Activated T-cell treated with anti-CD3 and anti-CD28 coated beads for 4 hours (primary cell): ENCODE data around the gene TMPRSS11B.
"Not testable (repeated sequence)": the region's sequence is repeated elsewhere in the genome, so short reads cannot be mapped to it uniquely, and the experiment has no call there.

ENCODE experiments used
- DNase-seq: peaks from one replicate; pipeline ENCODE4 v3.0.0-alpha.2; 2020

TMPRSS11B gene, protein sequence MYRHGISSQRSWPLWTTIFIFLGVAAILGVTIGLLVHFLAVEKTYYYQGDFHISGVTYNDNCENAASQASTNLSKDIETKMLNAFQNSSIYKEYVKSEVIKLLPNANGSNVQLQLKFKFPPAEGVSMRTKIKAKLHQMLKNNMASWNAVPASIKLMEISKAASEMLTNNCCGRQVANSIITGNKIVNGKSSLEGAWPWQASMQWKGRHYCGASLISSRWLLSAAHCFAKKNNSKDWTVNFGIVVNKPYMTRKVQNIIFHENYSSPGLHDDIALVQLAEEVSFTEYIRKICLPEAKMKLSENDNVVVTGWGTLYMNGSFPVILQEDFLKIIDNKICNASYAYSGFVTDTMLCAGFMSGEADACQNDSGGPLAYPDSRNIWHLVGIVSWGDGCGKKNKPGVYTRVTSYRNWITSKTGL

GRCh38 chr4:68245594-68245993 is at the start of gene TMPRSS11B:
Gene TMPRSS11B (minus strand): TSS chr4:68245694. CDS start chr4:68245558, 136 bp downstream.
- DNase-seq: no peak

- no peak for DNase-seq
Observed at GRCh38 chr4:68291256-68291655, 45.8 kb upstream of the TMPRSS11B start.

GRCh38 chr4:68288393-68288740 is 42.9 kb upstream of the TMPRSS11B start:
- DNase-seq: no peak

GRCh38 chr4:68287704-68288392 is 42.4 kb upstream of the TMPRSS11B start:
- no peak for DNase-seq

DNA sequence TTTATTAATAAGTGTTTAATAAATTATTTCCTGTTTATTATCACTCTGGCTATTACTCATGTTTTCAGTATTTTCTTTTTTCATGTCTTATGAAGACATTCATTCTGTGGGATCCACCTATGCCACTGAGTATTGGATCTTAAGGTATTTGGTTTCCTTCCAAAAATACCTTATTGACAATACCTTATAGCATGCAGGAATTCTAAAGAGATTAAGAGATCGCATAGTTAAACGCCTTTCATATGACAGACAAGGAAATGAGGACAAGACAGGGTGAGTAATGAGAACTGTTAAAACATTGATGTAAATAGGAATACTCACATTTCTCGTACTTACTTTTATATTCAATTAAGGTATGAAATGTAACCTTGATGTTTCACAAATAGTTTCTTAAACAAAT is 38.2 kb upstream of the TMPRSS11B start:
- no peak for DNase-seq

GRCh38 chr4:68283095-68283494 is 37.6 kb upstream of the TMPRSS11B start:
- no peak for DNase-seq

DNA sequence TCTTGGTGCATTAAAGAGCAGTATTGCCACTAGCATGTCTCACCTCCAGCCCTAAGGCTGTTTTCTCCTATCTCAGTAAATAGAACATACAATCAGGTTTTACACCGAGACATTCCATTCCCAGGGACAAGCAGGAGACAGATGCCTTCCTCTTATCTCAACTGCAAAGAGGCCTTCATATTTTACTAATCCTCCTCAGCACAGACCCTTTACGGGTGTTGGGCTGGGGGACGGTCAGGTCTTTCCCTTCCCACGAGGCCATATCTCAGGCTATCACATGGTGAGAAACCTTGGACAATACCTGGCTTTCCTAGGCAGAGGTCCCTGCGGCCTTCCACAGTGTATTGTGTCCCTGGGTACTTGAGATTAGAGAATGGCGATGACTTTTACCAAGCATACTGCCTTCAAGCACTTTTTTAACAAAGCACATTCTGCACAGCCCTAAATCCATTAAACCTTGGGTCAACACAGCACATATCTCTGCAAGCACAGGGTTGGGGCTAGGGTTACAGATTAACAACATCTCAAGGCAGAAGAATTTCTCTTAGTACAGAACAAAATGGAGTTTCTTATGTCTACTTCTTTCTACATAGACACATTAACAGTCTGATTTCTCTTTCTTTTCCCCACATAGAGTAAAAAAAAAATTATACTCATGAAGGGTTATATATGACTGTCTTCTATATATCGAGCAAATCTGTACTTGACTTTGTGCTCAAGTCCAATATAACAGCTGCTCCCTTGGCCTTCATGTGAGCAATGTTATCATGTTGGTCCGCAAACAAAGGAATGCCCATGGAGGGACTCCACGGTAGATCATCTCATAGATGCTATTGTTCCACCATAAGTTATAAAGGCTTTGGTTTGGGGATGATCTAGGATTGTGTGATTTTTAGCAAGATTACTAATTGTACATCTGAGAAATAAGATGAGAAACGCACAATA is 36.6 kb upstream of the TMPRSS11B start:
- not testable (repeated sequence) for DNase-seq

DNA sequence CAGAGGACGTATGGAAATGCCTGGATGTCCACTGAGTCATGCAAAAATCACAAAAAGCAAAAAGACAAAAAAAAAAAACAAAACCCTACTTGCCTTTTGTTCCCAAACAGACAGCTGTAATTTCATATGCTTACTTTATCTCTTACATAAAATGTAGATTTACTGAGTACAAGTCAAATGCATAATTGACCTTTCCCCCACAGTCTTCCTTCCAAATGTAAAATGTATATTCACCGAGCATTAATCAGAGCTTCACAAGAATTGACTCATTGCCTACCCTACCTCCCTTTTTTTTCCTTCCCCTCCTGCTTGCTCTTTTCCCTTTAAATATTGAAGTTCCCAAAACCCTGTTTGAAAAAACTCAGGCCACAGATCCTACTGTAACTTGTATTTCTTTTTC is 32.5 kb upstream of the TMPRSS11B start:
- DNase-seq: no peak

GRCh38 chr4:68277627-68278026 is 32.1 kb upstream of the TMPRSS11B start:
- no peak for DNase-seq

DNA sequence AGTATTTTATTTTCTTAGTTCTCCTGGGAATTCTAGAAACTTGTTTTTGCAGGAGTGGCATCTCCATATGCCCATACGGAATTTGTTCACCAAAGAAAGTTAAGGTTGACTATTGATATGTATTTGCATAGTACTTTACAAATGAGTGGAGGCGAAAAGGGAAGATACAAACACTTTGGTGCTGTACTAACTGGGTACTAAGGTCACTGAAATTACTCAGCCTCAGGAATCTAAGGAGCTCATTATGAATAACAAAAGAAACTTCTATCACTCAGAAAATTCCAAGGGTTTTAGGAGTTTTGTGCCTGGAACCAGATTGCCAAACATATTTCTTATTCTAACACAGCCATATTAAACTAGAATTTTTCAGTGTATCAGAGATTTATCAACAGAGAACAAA is 27.4 kb upstream of the TMPRSS11B start:
- DNase-seq: no peak

DNA sequence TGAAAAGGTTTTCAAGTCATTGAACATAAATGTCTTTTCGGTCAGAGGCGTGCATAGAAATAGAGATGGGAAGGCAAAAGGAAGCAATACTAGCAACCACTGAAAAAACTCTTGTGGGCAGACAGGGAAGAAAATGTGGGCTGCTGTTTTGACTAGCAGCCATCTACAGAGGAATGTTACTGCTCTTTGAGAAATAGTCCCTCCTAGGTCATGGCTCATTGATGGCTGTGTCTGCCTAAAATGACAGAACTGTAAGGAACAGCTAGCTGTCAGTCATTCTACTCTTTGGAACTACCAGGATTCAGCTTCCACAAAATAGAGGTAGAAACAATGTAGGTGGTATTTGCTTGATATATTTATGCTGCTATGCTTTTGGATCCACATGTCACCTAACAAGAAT is 26.9 kb upstream of the TMPRSS11B start:
- no peak for DNase-seq

DNA sequence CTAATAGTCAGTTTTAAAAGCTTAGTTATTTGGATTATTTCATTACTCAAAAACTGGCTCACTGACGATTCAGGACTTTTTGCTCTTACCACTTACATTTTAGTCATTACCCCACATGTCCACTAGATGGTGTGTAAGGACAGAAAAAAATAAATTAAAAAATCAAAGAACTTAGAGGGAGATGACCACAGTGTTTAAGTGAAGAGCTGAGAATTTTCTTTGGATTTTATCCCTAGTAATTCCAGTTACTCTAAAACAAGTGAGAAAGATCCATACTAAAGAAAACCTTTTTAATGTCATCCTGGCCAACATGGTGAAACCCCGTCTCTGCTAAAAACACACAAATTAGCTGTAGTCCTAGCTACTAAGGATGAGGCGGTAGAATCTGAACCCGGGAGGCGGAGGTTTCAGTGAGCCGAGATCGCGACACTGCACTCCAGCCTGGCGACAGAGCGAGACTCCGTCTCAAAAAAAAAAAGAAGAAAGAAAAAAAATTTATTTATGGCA is 26.4 kb upstream of the TMPRSS11B start:
- DNase-seq: no peak

DNA sequence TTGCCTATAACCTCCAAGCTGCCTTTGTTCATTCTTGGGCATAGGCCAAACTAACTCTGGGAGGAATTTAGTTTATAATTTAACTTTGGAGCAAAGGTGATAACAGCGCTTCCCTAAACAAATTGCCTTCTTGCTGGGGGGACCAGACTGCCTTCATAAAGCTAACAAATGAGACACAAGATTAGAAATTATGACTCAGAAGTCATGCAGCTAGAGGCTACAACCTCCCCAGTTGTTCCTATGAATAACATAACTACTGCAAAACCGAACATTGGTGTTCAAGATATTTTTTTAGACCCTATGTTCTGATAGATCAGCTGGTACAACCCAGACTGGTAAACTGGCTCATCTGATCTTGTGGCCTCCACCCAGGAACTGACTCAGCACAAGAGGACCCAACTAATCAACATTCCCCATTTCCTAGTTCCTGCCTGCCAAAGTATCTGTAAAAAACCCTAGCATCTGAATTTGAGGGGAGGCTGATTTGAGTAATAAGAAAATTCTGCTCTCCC is 22.0 kb upstream of the TMPRSS11B start:
- no peak for DNase-seq

DNA sequence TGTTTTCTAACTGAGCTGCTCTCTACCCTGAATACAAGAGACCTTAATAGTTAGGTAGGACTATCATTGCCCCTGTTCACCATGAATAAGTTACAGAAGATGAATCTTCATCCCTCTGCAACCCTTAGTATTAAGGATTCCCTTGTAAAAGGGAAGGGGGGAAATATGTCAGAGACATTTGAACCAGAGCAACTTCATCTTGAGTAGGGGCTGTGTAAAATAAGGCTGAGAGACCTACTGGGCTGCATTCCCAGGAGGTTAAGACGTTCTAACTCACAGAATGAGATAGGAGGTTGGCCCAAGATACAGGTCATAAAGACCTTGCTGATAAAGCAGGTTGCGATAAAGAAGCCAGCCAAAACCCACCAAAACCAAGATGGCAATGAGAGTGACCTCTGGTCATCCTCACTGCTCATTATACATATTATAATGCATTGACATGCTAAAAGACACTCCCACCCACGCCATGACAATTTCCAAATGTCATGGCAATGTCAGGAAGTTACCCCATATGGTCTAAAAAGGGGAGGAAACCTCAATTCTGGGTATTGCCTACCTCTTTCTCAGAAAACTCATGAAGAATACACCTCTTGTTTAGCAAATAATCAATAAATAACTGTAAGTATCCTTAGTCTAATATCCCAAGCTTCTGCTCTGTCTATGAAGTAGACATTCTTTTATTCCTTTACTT is 19.5 kb upstream of the TMPRSS11B start:
- DNase-seq: no peak

DNA sequence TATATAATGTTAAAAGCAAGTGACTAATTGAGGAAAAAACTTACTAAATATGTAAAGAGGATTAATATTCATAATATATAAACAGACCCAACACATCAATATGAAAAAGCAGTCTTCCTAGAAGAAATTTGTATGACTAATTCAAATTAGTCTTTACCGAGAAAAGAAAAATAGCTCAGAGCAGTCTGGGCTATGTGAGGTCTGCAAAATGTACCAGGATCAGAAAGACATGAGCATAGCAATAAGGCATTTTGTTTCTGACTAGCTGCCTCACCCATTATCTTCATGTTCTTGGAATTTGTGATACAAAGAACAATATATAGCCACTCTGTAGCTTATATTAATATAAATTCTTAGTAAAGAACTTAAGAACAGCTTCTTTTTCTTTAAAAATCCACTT is 13.7 kb upstream of the TMPRSS11B start:
- DNase-seq: no peak

GRCh38 chr4:68257719-68258118 is 12.2 kb upstream of the TMPRSS11B start:
- DNase-seq: no peak

GRCh38 chr4:68256284-68256683 is 10.8 kb upstream of the TMPRSS11B start:
- no peak for DNase-seq

DNA sequence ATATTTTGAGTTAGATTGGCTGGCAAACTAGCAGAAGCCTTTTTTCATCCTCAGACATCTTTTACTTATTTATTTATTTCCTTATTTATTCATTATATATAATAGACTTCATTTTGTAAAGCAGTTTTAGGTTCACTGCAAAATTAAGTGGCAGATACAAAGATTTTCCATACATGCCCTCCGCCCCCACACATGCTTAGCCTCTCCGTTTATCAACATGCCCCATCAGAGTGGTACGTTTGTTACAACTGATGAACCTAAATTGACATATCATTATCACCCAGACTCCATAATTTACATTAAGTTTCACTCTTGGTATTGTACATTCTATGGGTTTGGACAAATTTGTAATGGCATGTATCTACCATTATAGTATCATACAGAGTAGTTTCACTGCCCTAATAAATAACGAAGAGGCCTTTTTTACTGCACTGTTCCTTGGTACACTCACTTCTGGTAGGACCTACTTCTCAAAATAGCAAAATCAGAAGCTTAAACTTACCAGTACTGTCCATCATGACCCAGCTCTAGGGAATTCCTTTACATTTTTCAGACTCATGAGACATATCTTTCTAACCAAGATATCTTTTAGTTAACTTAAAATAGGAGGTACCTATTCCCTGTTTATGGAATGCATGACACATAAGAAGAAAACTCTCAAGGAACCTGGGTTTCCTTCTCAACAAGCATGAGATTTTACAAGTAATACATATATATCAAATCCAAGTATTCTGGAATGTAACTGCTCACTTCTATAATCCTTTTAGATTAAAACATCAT is 4.8 kb upstream of the TMPRSS11B start:
- no peak for DNase-seq

DNA sequence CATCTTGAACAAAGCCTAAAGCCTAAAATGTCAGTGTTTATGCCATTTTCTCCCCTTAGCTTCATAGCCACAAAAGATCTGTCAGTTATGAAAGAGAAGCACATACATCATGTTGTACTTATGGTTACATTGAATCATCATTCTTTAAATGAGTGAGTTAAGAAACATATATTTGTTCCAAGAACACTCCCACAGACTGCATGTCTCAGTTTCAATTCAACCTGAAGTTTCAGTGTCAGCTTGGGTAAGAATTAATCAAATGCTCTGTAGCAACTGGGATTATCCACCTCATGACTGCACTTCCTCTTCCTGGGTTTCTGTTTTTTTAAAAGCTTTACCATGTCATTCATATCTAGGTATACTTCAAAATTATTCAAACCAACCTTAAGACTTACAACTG is 3.9 kb upstream of the TMPRSS11B start:
- DNase-seq: no peak

DNA sequence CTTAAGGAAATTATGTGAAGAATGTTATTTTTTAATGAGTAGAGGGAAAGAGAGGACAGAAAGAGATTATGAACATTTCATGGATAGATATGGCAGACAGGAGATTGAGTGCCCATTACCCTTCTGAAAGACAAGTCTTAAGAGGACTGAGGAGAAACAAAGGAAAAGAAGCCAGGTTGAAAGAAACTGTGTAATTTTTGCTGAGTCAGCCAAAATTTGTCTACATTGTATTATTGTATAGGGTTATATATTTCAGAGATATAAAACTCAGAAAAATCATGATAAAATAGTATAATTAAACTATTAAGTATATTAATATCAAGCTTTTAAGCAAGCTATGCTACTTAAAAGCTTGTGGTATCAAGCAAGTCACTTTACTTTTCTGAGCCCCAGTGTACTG is 4.9 kb downstream of the TMPRSS11B start:
- DNase-seq: no peak

GRCh38 chr4:68228568-68228967 is 16.9 kb downstream of the TMPRSS11B start:
- DNase-seq: no peak
